NCI-H2227 (cell line): ENCODE data around the gene TEKT2.
A peak's percentile ranks its signal among the peaks of the same experiment; 100 is the strongest.

Source experiments
- DNase-seq: peaks from one replicate; lab custom pipeline; 2025; ENCODE audit not compliant: unreplicated experiment; lab: John Stamatoyannopoulos, UW

TEKT2 gene, protein sequence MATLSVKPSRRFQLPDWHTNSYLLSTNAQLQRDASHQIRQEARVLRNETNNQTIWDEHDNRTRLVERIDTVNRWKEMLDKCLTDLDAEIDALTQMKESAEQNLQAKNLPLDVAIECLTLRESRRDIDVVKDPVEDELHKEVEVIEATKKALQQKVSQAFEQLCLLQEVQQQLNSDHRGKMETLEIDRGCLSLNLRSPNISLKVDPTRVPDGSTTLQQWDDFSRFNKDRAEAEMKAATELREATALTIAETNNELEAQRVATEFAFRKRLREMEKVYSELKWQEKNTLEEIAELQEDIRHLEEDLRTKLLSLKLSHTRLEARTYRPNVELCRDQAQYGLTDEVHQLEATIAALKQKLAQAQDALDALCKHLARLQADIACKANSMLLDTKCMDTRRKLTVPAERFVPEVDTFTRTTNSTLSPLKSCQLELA

DNA sequence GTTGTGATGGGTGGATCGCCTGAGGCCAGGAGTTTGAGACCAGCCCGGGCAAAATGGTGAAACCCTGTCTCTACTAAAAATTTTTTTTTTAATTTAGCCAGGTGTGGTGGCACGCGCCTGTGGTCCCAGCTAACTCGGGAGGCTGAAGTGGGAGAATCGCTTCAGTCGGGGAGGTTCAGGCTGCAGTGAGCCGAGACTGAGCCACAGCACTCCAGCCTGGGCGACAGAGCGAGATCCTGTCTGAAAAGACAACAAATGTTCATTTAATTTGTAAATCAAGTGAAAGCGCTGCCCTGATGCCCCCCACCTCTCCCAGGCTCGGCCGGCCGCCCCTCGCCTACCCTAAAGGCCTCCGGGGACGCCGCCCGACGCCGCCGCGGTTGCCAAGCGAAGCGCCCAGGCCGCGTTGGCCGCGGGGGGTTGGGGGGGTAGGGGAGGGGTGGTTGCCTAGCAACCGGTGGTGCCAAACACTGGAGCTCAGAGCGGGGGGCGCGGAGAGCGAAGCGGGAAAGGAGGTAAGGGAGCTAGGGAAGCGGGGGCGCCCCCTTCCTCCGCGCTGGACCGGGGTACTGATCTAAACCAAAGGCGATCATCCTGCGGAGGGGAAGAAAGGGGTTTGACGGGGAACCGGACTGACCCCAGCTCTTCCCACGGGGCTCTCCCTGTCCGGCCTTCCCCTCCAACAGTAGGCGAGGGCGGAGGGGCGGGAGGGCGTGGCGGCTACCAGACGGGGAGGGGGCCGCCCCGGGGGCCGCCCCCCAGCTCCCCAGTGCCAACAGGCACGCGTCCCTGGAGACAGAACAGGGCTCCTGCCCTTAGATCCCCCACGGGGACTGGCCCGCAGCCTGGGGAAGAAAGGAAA, at the start of gene TEKT2:
TSS of gene TEKT2 (plus strand) at position 460 of the 862 bp plus-strand sequence. CDS start 828 bp downstream, outside the sequence.
- DNase-seq: peak; percentile 94

DNA sequence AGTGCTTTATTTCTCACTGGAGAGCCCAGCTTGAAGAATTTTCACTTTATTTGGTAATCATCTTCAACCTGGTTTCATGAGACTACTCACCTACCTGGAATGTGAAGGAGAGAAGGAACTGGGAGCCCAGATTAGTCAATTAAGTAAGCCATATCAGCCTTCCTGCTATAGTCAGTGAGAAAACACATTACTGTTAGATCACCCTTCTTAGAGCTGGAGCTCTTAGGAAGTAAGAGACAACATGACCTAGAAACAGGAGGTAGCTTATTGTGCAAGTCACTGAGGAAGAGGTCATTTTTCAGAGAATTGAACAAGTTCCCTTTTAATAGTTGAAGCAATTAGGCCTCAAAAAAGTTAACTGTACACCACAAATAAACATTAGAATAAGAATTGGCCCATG, 49.2 kb upstream of the TEKT2 start:
- no peak for DNase-seq

DNA sequence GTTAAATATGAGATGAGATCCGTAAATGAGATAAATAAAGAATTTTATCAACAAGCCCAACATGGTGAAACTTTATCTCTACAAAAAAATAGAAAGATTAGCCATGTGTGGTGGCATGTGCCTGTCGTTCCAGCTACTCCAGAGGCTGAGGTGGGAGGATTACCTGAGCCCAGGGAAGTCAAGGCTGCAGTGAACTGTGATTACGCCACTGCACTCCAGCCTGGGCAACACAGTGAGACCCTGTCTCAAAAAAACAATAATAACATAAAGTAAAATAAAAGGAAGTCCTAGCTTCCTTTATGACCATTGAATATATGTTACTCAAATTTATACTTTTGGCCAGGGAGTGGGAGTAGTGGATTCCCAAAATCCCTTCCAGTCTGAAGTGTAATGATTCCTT, 48.7 kb upstream of the TEKT2 start:
- no peak for DNase-seq

DNA sequence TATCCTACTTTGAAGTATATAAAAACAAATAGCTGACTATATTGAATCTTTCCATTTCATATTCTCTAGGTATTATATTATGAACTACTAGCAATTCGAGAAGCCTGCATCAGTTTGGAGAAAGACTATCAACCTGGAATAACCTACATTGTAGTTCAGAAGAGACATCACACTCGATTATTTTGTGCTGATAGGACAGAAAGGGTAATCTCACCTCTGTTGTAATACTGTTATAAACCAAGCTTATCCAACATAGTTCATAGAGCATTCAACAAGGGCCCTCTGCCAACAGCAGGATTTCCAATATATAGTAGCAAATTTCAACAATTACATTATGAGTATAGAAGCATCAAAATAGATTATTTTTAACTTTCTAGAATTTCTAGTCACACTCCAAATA, 43.7 kb upstream of the TEKT2 start:
- DNase-seq: no peak

GRCh38 chr1:36051821-36052220, 32.1 kb upstream of the TEKT2 start:
- DNase-seq: no peak

GRCh38 chr1:36053978-36054377, 29.9 kb upstream of the TEKT2 start:
- DNase-seq: no peak

GRCh38 chr1:36055706-36056105, 28.2 kb upstream of the TEKT2 start:
- no peak for DNase-seq

DNA sequence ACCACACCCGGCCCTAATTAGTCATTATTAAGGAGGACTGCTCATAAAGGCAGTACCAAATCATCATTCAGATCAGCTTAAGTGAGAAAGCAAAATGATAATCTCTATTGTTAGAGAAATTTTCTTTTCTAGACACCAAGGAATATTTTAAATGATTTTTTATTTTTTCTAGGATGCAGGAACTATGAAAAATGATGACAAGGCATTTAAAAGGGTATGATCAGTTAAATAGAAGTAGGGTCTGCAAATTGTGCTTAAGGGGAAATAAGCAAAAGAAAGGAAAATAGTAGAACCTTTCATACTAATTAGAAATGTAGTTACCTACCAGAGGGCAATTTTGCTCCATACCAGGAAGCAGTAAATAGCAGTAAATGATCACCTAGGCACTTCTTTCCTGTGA, 21.6 kb upstream of the TEKT2 start:
- DNase-seq: no peak

DNA sequence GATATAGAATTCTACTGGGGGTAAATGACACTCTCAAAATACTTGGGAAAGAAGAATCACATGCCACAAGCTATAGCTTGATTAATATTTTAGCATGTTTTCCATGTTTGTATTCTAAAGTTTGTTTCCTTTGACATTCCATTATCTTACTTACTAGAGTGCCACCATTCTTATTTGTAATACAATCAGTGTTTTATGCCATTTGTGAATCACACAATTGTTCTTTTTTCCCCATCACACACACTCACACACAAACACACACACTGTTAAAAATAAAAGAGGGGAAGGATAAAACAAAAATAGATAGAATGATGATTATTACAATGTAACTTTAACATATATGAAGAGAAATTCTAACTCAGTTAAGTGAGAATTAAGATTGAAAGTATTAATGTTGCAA, 16.0 kb upstream of the TEKT2 start:
- no peak for DNase-seq

- no peak for DNase-seq
Measured at GRCh38 chr1:36068866-36069265, 15.0 kb upstream of the TEKT2 start.

DNA sequence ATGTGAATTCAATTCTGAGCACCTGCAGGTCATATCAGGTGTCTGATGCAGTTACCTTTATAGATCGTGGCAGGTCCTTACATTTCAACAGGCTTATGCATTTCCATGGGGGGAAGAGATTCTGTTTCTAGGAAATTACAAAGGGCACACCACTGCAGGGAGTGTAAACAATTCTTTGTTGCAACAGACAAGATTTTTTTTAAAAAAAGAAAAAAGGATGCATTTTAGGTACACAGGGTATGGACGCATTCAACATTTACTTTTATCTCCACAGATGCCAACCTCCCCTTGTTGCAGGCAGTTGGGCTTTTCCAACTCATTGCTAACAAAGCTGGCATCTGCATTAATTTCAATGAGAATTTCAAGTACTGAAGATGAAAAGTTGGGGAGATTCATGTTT, 13.5 kb upstream of the TEKT2 start:
- no peak for DNase-seq

GRCh38 chr1:36076979-36077573, 6.8 kb upstream of the TEKT2 start:
- DNase-seq: no peak

- DNase-seq: no peak
Measured at GRCh38 chr1:36080236-36080635, 3.7 kb upstream of the TEKT2 start.

DNA sequence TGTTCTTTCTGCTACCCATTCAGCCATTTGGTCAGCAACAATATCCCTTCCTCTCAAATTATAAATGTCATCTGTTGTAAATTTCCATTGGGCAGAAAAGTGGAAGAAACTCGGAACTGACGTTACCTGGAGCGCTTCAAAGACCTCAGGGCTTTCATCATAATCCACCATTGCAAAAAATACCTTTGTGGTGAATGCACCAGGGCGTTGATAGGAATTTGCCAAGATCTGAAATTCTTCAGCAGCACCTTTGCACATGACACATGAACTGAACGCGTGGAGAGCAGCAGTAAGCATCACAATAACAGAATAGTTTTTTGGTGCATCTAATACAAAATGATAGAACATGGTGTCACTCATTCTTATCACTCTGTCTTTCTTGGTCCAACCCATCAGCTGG, 3.1 kb upstream of the TEKT2 start:
- DNase-seq: no peak

DNA sequence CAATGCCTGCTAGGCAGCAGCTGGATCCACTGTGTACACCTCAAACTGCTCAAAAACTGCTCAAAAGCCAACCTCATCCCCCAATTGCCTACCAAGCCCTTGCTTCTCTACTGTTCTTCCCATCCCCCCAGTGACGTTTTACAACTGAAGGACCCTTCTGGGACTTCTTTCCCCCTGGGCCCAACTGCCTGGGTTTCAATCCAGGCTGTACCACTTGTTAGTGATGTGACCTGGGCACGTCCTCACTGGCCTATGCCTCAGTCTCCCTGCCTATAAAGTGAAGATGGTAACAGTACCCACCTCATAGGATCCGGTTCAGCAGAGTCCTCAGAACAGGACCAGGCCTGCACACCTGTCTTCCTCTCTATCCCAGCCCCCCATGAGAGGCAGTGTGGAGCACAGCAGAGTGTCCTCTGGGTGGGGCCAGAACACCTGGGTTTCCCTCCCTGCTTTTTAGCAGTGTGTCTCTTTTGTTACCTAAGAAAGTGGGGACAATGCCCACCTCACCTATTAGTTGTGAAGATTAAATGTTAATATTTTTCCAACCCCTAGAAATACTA, 1.9 kb upstream of the TEKT2 start:
- no peak for DNase-seq

DNA sequence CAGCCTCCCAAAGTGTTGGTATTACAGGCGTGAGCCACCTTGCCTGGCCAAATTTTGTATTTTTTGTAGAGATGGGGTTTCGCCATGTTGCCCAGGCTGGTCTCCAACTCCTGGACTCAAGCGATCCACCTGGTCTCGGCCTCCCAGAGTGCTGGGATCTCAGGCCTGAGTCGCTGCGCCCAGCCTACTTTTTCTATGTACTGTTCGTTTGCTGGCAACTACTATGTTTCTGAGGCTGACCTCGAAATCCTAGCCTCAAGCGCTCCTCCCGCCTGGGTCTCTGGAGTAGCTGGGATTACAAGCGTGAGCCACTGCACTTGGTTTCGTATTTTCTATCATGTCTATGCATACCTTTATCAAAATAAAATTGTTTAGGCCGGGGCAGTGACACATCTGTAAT, 675 bp upstream of the TEKT2 start:
- DNase-seq: no peak

DNA sequence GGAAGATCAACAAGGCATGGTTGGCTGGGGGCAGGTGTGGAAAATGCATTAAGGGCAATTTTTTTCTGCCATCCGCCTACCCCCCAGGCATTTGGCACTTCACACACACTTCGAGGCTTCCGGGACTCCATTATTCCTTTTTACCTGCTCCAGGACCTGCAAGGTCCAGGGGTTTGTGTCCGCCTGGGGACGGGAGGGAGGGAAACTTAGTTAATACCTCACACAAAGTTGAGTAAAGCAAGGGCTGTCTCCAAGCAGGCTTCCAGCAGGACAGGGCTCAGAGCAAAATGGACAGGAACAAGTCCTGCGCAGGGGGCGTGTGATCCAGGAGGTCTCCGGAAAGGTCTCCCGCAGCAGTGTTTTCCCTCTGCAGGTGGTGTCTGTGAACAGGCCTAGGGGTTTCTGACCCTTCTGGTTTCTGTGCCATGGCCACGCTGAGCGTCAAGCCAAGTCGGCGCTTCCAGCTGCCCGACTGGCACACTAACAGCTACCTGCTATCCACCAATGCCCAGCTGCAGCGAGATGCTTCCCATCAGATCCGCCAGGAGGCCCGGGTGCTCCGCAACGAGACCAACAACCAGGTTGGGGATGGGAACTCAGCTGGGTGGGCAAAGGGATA, 712 bp downstream of the TEKT2 start:
- peak; percentile 62 for DNase-seq

DNA sequence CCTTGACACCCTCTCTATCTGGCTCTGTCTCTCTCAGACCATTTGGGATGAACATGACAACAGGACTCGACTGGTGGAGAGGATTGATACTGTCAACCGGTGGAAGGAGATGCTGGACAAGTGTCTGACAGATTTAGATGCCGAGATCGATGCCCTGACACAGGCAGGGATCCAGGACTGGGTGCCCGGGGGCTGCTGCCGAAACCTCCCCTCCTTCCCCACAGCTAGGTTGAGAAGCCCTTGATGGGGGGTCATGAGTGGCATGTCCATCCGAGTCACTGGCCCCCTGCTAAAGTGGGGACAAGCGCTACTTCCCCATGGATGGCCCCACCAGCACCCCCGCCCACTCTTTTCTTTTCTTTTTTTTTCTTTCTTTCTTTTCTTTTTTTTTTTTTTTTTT, 1.2 kb downstream of the TEKT2 start:
- DNase-seq: no peak

- no peak for DNase-seq
Measured at GRCh38 chr1:36085686-36086526, 2.0 kb downstream of the TEKT2 start.
